ENCODE results near the gene DCP2. TPM values are rescaled to one million over a fixed set of nuclear protein-coding genes. Genes with fewer than 3 reads are reported as not detected.

DCP2 gene
- total RNA-seq, 1 donor from 2014 or later = 39.7 TPM

GRCh38 chr5:113034182-113034773, 57.7 kb downstream of the DCP2 start:
- H3K4me3 Mint-ChIP-seq (ENCODE audit: unreplicated experiment) = no peak overlapping the region
- peaks cover 12% of the 10 kb centered on the region for H3K36me3 Mint-ChIP-seq (ENCODE audit: unreplicated experiment)
- no peak overlapping the region for H3K27ac Mint-ChIP-seq (ENCODE audit: unreplicated experiment)
- H3K9me3 Mint-ChIP-seq (ENCODE audit: unreplicated experiment) = no peaks in the 10 kb centered on the region
- H3K27me3 Mint-ChIP-seq (ENCODE audit: unreplicated experiment) = no peaks in the 10 kb centered on the region
- no peak for DNase-seq (ENCODE audit: extremely low spot score, unreplicated experiment)
- TF ChIP-seq CTCF (IDR thresholded peaks at IDR 0.05) = no peak
- peaks cover 9% of the 10 kb centered on the region for H3K4me1 Mint-ChIP-seq (ENCODE audit: unreplicated experiment)

- no peak for TF ChIP-seq CTCF (IDR thresholded peaks at IDR 0.05)
- H3K4me3 Mint-ChIP-seq (ENCODE audit: unreplicated experiment) = no peak overlapping the region
- H3K9me3 Mint-ChIP-seq (ENCODE audit: unreplicated experiment) = no peaks in the 10 kb centered on the region
- peaks cover 5% of the 10 kb centered on the region for H3K4me1 Mint-ChIP-seq (ENCODE audit: unreplicated experiment)
- H3K27ac Mint-ChIP-seq (ENCODE audit: unreplicated experiment) = no peak overlapping the region
- DNase-seq (ENCODE audit: extremely low spot score, unreplicated experiment) = no peak
- no peaks in the 10 kb centered on the region for H3K27me3 Mint-ChIP-seq (ENCODE audit: unreplicated experiment)
- H3K36me3 Mint-ChIP-seq (ENCODE audit: unreplicated experiment) = peaks cover 10% of the 10 kb centered on the region
These were observed 58.5 kb downstream of the DCP2 start for GRCh38 chr5:113035096-113035495.

- Mint-ChIP-seq H3K9me3 (ENCODE audit: unreplicated experiment) (no peaks in the 10 kb centered on the region), H3K36me3 (ENCODE audit: unreplicated experiment) (peaks cover 10% of the 10 kb centered on the region), H3K4me1 (ENCODE audit: unreplicated experiment) (no peaks in the 10 kb centered on the region), H3K27ac (ENCODE audit: unreplicated experiment) (no peak overlapping the region), H3K4me3 (ENCODE audit: unreplicated experiment) (no peak overlapping the region), H3K27me3 (ENCODE audit: unreplicated experiment) (no peaks in the 10 kb centered on the region)
- no peak for TF ChIP-seq CTCF (IDR thresholded peaks at IDR 0.05)
- no peak for DNase-seq (ENCODE audit: extremely low spot score, unreplicated experiment)
These were observed 59.7 kb downstream of the DCP2 start for GRCh38 chr5:113036321-113036720.

- Mint-ChIP-seq H3K9me3 (ENCODE audit: unreplicated experiment) (no peaks in the 10 kb centered on the region), H3K27ac (ENCODE audit: unreplicated experiment) (no peak overlapping the region), H3K36me3 (ENCODE audit: unreplicated experiment) (peaks cover 10% of the 10 kb centered on the region), H3K4me3 (ENCODE audit: unreplicated experiment) (no peak overlapping the region), H3K27me3 (ENCODE audit: unreplicated experiment) (no peaks in the 10 kb centered on the region), H3K4me1 (ENCODE audit: unreplicated experiment) (no peaks in the 10 kb centered on the region)
- no peak for TF ChIP-seq CTCF (IDR thresholded peaks at IDR 0.05)
- DNase-seq (ENCODE audit: extremely low spot score, unreplicated experiment) = no peak
These were observed 60.2 kb downstream of the DCP2 start for GRCh38 chr5:113036826-113037225.

GRCh38 chr5:113038136-113038535, 61.5 kb downstream of the DCP2 start:
- Mint-ChIP-seq H3K36me3 (ENCODE audit: unreplicated experiment) (peaks cover 10% of the 10 kb centered on the region), H3K27ac (ENCODE audit: unreplicated experiment) (no peak overlapping the region)
- DNase-seq (ENCODE audit: extremely low spot score, unreplicated experiment) = no peak

More at GRCh38 chr5:113038136-113038535, 61.5 kb downstream of the DCP2 start:
- Mint-ChIP-seq H3K27me3 (ENCODE audit: unreplicated experiment) (no peaks in the 10 kb centered on the region), H3K4me3 (ENCODE audit: unreplicated experiment) (no peak overlapping the region), H3K9me3 (ENCODE audit: unreplicated experiment) (no peaks in the 10 kb centered on the region), H3K4me1 (ENCODE audit: unreplicated experiment) (no peaks in the 10 kb centered on the region)
- no peak for TF ChIP-seq CTCF (IDR thresholded peaks at IDR 0.05)

All from osteocyte (in vitro differentiated cells).